ENCODE measurements around the gene SDHC.

Gene SDHC

GRCh38 chr1:161335796-161336195 is 21.6 kb downstream of the SDHC start:
- H2BK5ac ChIP-seq (ENCODE audit: low read depth, low read length, poor library complexity, severe bottlenecking): no peak overlapping the region
- H3K4me1 ChIP-seq (ENCODE audit: control insufficient read depth, insufficient read depth, low read depth, low read length): no peaks in the 10 kb centered on the region
- 99% methylated on average over 3 of the region's 3 CpGs for whole genome bisulfite sequencing
- H2BK120ac ChIP-seq (ENCODE audit: low read depth, low read length): no peak overlapping the region
- H3K23ac ChIP-seq (ENCODE audit: low read length in 2 of 2): no peak overlapping the region
- H3K9ac ChIP-seq (ENCODE audit: low read length): no peak overlapping the region
- H3K4me2 ChIP-seq (ENCODE audit: low read length, poor library complexity, severe bottlenecking): no peak overlapping the region
- no peaks in the 10 kb centered on the region for H3K27me3 ChIP-seq (ENCODE audit: control insufficient read depth in 1 of 2, insufficient read depth in 1 of 2, low read length in 2 of 2)
- H3K14ac ChIP-seq (ENCODE audit: low read length in 2 of 2): no peak overlapping the region
- no peak overlapping the region for H2BK15ac ChIP-seq (ENCODE audit: low read depth, poor library complexity, severe bottlenecking)
- H2BK12ac ChIP-seq (ENCODE audit: low read length in 2 of 2): no peak overlapping the region
- DNase-seq: no peak
- H3K18ac ChIP-seq (ENCODE audit: low read depth in 1 of 2, low read length in 2 of 2): no peak overlapping the region
- H3K4me3 ChIP-seq (ENCODE audit: insufficient read depth in 1 of 2, low read depth in 1 of 2, low read length in 2 of 2): no peak overlapping the region
- H2AK5ac ChIP-seq (ENCODE audit: low read length, severe bottlenecking): no peak overlapping the region
- H4K8ac ChIP-seq (ENCODE audit: low read length): no peak overlapping the region
- H3K36me3 ChIP-seq (ENCODE audit: control insufficient read depth in 1 of 2, insufficient read depth in 2 of 2, low read depth in 1 of 2, low read length in 2 of 2): peaks cover 33 to 76% of the 10 kb centered on the region in 2 experiments
- no peak overlapping the region for H4K91ac ChIP-seq (ENCODE audit: low read length)
- H3K79me1 ChIP-seq (replicated peaks; ENCODE audit: low read length, poor library complexity, severe bottlenecking): peaks cover 14% of the 10 kb centered on the region
- H3K4ac ChIP-seq (ENCODE audit: low read depth in 1 of 2, low read length in 2 of 2): no peak overlapping the region
- no peak overlapping the region for H2AFZ ChIP-seq (ENCODE audit: low read depth, low read length)
- peak overlapping the region; percentile 60 for H3K27ac ChIP-seq (ENCODE audit: low read length, poor library complexity, severe bottlenecking)
- H3K9me3 ChIP-seq (ENCODE audit: control insufficient read depth, low read length): no peaks in the 10 kb centered on the region

GRCh38 chr1:161342177-161342576 is 28.0 kb downstream of the SDHC start:
- no peak for DNase-seq
- H3K36me3 ChIP-seq (ENCODE audit: control insufficient read depth in 1 of 2, insufficient read depth in 2 of 2, low read depth in 1 of 2, low read length in 2 of 2): peaks cover 26 to 66% of the 10 kb centered on the region in 2 experiments
- no peak overlapping the region for H4K8ac ChIP-seq (ENCODE audit: low read length)
- H3K18ac ChIP-seq (ENCODE audit: low read depth in 1 of 2, low read length in 2 of 2): no peak overlapping the region
- peaks cover 22% of the 10 kb centered on the region for H3K79me1 ChIP-seq (replicated peaks; ENCODE audit: low read length, poor library complexity, severe bottlenecking)
- no peak overlapping the region for H3K9ac ChIP-seq (ENCODE audit: low read length)
- no peak overlapping the region for H2AK5ac ChIP-seq (ENCODE audit: low read length, severe bottlenecking)
- H3K14ac ChIP-seq (ENCODE audit: low read length in 2 of 2): no peak overlapping the region
- no peak overlapping the region for H2BK12ac ChIP-seq (ENCODE audit: low read length in 2 of 2)
- no peak overlapping the region for H4K91ac ChIP-seq (ENCODE audit: low read length)
- H3K27ac ChIP-seq (ENCODE audit: low read length, poor library complexity, severe bottlenecking): no peak overlapping the region
- no peak overlapping the region for H2BK15ac ChIP-seq (ENCODE audit: low read depth, poor library complexity, severe bottlenecking)
- no peaks in the 10 kb centered on the region for H3K9me3 ChIP-seq (ENCODE audit: control insufficient read depth, low read length)
- H2BK120ac ChIP-seq (ENCODE audit: low read depth, low read length): no peak overlapping the region
- H3K27me3 ChIP-seq (ENCODE audit: control insufficient read depth in 1 of 2, insufficient read depth in 1 of 2, low read length in 2 of 2): no peaks in the 10 kb centered on the region
- no CpG with 5 or more reads among the region's 2 CpGs for WGBS
- no peak overlapping the region for H3K23ac ChIP-seq (ENCODE audit: low read length in 2 of 2)
- H3K4me1 ChIP-seq (ENCODE audit: control insufficient read depth, insufficient read depth, low read depth, low read length): no peaks in the 10 kb centered on the region
- no peak overlapping the region for H3K4me2 ChIP-seq (ENCODE audit: low read length, poor library complexity, severe bottlenecking)
- no peak overlapping the region for H2AFZ ChIP-seq (ENCODE audit: low read depth, low read length)
- H3K4me3 ChIP-seq (ENCODE audit: insufficient read depth in 1 of 2, low read depth in 1 of 2, low read length in 2 of 2): no peak overlapping the region
- no peak overlapping the region for H3K4ac ChIP-seq (ENCODE audit: low read depth in 1 of 2, low read length in 2 of 2)
- no peak overlapping the region for H2BK5ac ChIP-seq (ENCODE audit: low read depth, low read length, poor library complexity, severe bottlenecking)

GRCh38 chr1:161342821-161343220 is 28.6 kb downstream of the SDHC start:
- H3K27me3 ChIP-seq (ENCODE audit: control insufficient read depth in 1 of 2, insufficient read depth in 1 of 2, low read length in 2 of 2): no peaks in the 10 kb centered on the region
- no peak overlapping the region for H3K9ac ChIP-seq (ENCODE audit: low read length)
- H3K4me3 ChIP-seq (ENCODE audit: insufficient read depth in 1 of 2, low read depth in 1 of 2, low read length in 2 of 2): no peak overlapping the region
- H3K4ac ChIP-seq (ENCODE audit: low read depth in 1 of 2, low read length in 2 of 2): no peak overlapping the region
- H3K36me3 ChIP-seq (ENCODE audit: control insufficient read depth in 1 of 2, insufficient read depth in 2 of 2, low read depth in 1 of 2, low read length in 2 of 2): peaks cover 27 to 61% of the 10 kb centered on the region in 2 experiments
- no peak overlapping the region for H2BK15ac ChIP-seq (ENCODE audit: low read depth, poor library complexity, severe bottlenecking)
- H3K9me3 ChIP-seq (ENCODE audit: control insufficient read depth, low read length): no peaks in the 10 kb centered on the region
- DNase-seq: no peak
- H3K4me2 ChIP-seq (ENCODE audit: low read length, poor library complexity, severe bottlenecking): no peak overlapping the region
- peaks cover 20% of the 10 kb centered on the region for H3K79me1 ChIP-seq (replicated peaks; ENCODE audit: low read length, poor library complexity, severe bottlenecking)
- no peak overlapping the region for H2AK5ac ChIP-seq (ENCODE audit: low read length, severe bottlenecking)
- H2BK120ac ChIP-seq (ENCODE audit: low read depth, low read length): no peak overlapping the region
- H3K18ac ChIP-seq (ENCODE audit: low read depth in 1 of 2, low read length in 2 of 2): no peak overlapping the region
- H4K91ac ChIP-seq (ENCODE audit: low read length): no peak overlapping the region
- WGBS: 97% methylated on average over 5 of the region's 5 CpGs
- no peak overlapping the region for H2AFZ ChIP-seq (ENCODE audit: low read depth, low read length)
- no peaks in the 10 kb centered on the region for H3K4me1 ChIP-seq (ENCODE audit: control insufficient read depth, insufficient read depth, low read depth, low read length)
- H3K14ac ChIP-seq (ENCODE audit: low read length in 2 of 2): no peak overlapping the region
- H4K8ac ChIP-seq (ENCODE audit: low read length): no peak overlapping the region
- H3K27ac ChIP-seq (ENCODE audit: low read length, poor library complexity, severe bottlenecking): peak overlapping the region; percentile 23
- no peak overlapping the region for H2BK5ac ChIP-seq (ENCODE audit: low read depth, low read length, poor library complexity, severe bottlenecking)
- no peak overlapping the region for H3K23ac ChIP-seq (ENCODE audit: low read length in 2 of 2)
- no peak overlapping the region for H2BK12ac ChIP-seq (ENCODE audit: low read length in 2 of 2)

- Histone ChIP-seq H3K9ac (ENCODE audit: low read length) (no peak overlapping the region), H2BK15ac (ENCODE audit: low read depth, poor library complexity, severe bottlenecking) (no peak overlapping the region), H3K23ac (ENCODE audit: low read length in 2 of 2) (no peak overlapping the region), H3K27me3 (ENCODE audit: control insufficient read depth in 1 of 2, insufficient read depth in 1 of 2, low read length in 2 of 2) (no peaks in the 10 kb centered on the region), H4K91ac (ENCODE audit: low read length) (no peak overlapping the region), H3K4me3 (ENCODE audit: insufficient read depth in 1 of 2, low read depth in 1 of 2, low read length in 2 of 2) (no peak overlapping the region), H2BK5ac (ENCODE audit: low read depth, low read length, poor library complexity, severe bottlenecking) (no peak overlapping the region), H3K27ac (ENCODE audit: low read length, poor library complexity, severe bottlenecking) (no peak overlapping the region), H2AFZ (ENCODE audit: low read depth, low read length) (no peak overlapping the region), H2AK5ac (ENCODE audit: low read length, severe bottlenecking) (no peak overlapping the region), H2BK120ac (ENCODE audit: low read depth, low read length) (no peak overlapping the region), H3K14ac (ENCODE audit: low read length in 2 of 2) (no peak overlapping the region), H3K4me1 (ENCODE audit: control insufficient read depth, insufficient read depth, low read depth, low read length) (no peaks in the 10 kb centered on the region), H3K18ac (ENCODE audit: low read depth in 1 of 2, low read length in 2 of 2) (no peak overlapping the region), H3K4me2 (ENCODE audit: low read length, poor library complexity, severe bottlenecking) (no peak overlapping the region), H3K4ac (ENCODE audit: low read depth in 1 of 2, low read length in 2 of 2) (no peak overlapping the region), H3K79me1 (replicated peaks; ENCODE audit: low read length, poor library complexity, severe bottlenecking) (peaks cover 17% of the 10 kb centered on the region), H3K9me3 (ENCODE audit: control insufficient read depth, low read length) (no peaks in the 10 kb centered on the region), H3K36me3 (ENCODE audit: control insufficient read depth in 1 of 2, insufficient read depth in 2 of 2, low read depth in 1 of 2, low read length in 2 of 2) (peaks cover 7 to 36% of the 10 kb centered on the region in 2 experiments), H4K8ac (ENCODE audit: low read length) (no peak overlapping the region), H2BK12ac (ENCODE audit: low read length in 2 of 2) (no peak overlapping the region)
- no peak for DNase-seq
- 100% methylated on average over 1 of the region's 1 CpG for WGBS
Measured at GRCh38 chr1:161350671-161351070, 36.5 kb downstream of the SDHC start.

Measured in mesenchymal stem cell (in vitro differentiated cells and primary cell).